HepG2 (cell line): ENCODE results near the gene PTPRM. TPM values are rescaled to one million over a fixed set of nuclear protein-coding genes. Genes with fewer than 3 reads are reported as not detected.

ENCODE experiments used
- FOXC1 ChIP-seq: sonication (generic); formaldehyde crosslinking; IDR thresholded peaks from 2 replicates; pipeline ENCODE4 v1.8.0; 2022; ENCODE audit warnings: mild to moderate bottlenecking, missing genetic modification reagents, borderline replicate concordance
- MIER2 ChIP-seq: IDR thresholded peaks from 2 replicates; pipeline ENCODE4 v1.6.1; 2016; ENCODE audit warnings: missing biosample characterization, missing genetic modification reagents
- PLRG1 ChIP-seq: fragments of 450-650 bp; conservative IDR thresholded peaks from 2 replicates; pipeline ENCODE4 v1.6.1; 2016
- ZNF572 ChIP-seq: sonication (generic); formaldehyde crosslinking; IDR thresholded peaks from 2 replicates; pipeline ENCODE4 v1.5.1; 2020; ENCODE audit warnings: mild to moderate bottlenecking, missing genetic modification reagents
- ZNF777 ChIP-seq: sonication (generic); formaldehyde crosslinking; IDR thresholded peaks from 2 replicates; pipeline ENCODE4 v1.4.0; 2020; ENCODE audit warnings: missing genetic modification reagents
- polyA plus RNA-seq, 8 experiments: library from polyadenylated mRNA; depleted of rRNA in 3 of 8; stranded (reverse) in 7 of 8; unstranded in 1 of 8; fragments of >200 nt; fragmentation: Illumina TruSeq in 4 of 8; extraction: Trizol in 4 of 8; gene quantifications; 2 replicates each; pipeline versions ENCODE4 v1.2.1 to v1.2.3, GENCODE V29; 2011 to 2016; ENCODE audit warnings: low read depth in 4 of 8, missing spikeins in 1 of 8, mixed read lengths in 1 of 8; ENCODE audit not compliant: insufficient read depth in 1 of 8
- total RNA-seq, 5 experiments: library from RNA; depleted of rRNA; stranded (reverse); fragments of >200 nt; fragmentation: Illumina TruSeq; extraction: Trizol; gene quantifications; 2 replicates each; pipeline ENCODE4 v1.2.3, GENCODE V29; 2016; ENCODE audit warnings: low read depth in 1 of 5
- TF ChIP-seq, protein P1 (sequence below), 2 experiments: sonication (generic) in 1 of 2; formaldehyde crosslinking in 1 of 2; IDR thresholded peaks; 2 replicates each; pipeline versions ENCODE4 v1.6.1 to v1.9.0; 2014 to 2022; ENCODE audit warnings: antibody characterized with exemption in 1 of 2, borderline replicate concordance in 1 of 2, inconsistent platforms in 1 of 2, low read depth in 1 of 2, missing genetic modification reagents in 1 of 2
- TF ChIP-seq, protein P2 (sequence below): sonication (generic); formaldehyde crosslinking; IDR thresholded peaks from 2 replicates; pipeline ENCODE4 v1.4.0; 2020; ENCODE audit warnings: missing genetic modification reagents

PTPRM gene
- total and polyA plus RNA-seq, 2 of the 13 experiments (the other 11 are each of a cell fraction or from before 2014, with no cell fraction given) = 12.6 to 108 TPM

DNA sequence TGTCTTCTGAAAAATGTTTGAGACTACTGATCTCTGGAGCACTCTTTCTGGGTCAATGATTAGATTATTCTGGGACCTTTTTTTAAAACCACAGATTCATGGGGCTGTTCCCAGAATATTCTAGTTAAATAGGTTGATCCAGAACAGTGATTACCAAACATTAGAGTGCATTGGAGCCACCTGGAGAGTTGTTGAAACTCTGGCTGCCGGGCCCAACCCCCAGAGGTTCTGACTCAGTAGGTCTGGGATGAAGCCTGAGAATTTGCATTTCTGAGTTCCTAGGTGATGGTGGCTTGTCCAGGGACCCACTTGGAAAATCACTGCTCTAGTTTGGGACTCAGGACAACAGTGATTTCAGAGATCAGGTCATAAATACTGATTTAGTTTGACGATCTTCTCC is 197.3 kb downstream of the PTPRM start (continued):
- TF ChIP-seq, protein P1, sequence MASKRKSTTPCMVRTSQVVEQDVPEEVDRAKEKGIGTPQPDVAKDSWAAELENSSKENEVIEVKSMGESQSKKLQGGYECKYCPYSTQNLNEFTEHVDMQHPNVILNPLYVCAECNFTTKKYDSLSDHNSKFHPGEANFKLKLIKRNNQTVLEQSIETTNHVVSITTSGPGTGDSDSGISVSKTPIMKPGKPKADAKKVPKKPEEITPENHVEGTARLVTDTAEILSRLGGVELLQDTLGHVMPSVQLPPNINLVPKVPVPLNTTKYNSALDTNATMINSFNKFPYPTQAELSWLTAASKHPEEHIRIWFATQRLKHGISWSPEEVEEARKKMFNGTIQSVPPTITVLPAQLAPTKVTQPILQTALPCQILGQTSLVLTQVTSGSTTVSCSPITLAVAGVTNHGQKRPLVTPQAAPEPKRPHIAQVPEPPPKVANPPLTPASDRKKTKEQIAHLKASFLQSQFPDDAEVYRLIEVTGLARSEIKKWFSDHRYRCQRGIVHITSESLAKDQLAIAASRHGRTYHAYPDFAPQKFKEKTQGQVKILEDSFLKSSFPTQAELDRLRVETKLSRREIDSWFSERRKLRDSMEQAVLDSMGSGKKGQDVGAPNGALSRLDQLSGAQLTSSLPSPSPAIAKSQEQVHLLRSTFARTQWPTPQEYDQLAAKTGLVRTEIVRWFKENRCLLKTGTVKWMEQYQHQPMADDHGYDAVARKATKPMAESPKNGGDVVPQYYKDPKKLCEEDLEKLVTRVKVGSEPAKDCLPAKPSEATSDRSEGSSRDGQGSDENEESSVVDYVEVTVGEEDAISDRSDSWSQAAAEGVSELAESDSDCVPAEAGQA (IDR thresholded peaks at IDR 0.05; ENCODE audit: low read depth) = no peak
- TF ChIP-seq, protein P1 (CRISPR knock-in tag; IDR thresholded peaks at IDR 0.05; ENCODE audit: borderline replicate concordance) = no peak
- TF ChIP-seq, protein P2, sequence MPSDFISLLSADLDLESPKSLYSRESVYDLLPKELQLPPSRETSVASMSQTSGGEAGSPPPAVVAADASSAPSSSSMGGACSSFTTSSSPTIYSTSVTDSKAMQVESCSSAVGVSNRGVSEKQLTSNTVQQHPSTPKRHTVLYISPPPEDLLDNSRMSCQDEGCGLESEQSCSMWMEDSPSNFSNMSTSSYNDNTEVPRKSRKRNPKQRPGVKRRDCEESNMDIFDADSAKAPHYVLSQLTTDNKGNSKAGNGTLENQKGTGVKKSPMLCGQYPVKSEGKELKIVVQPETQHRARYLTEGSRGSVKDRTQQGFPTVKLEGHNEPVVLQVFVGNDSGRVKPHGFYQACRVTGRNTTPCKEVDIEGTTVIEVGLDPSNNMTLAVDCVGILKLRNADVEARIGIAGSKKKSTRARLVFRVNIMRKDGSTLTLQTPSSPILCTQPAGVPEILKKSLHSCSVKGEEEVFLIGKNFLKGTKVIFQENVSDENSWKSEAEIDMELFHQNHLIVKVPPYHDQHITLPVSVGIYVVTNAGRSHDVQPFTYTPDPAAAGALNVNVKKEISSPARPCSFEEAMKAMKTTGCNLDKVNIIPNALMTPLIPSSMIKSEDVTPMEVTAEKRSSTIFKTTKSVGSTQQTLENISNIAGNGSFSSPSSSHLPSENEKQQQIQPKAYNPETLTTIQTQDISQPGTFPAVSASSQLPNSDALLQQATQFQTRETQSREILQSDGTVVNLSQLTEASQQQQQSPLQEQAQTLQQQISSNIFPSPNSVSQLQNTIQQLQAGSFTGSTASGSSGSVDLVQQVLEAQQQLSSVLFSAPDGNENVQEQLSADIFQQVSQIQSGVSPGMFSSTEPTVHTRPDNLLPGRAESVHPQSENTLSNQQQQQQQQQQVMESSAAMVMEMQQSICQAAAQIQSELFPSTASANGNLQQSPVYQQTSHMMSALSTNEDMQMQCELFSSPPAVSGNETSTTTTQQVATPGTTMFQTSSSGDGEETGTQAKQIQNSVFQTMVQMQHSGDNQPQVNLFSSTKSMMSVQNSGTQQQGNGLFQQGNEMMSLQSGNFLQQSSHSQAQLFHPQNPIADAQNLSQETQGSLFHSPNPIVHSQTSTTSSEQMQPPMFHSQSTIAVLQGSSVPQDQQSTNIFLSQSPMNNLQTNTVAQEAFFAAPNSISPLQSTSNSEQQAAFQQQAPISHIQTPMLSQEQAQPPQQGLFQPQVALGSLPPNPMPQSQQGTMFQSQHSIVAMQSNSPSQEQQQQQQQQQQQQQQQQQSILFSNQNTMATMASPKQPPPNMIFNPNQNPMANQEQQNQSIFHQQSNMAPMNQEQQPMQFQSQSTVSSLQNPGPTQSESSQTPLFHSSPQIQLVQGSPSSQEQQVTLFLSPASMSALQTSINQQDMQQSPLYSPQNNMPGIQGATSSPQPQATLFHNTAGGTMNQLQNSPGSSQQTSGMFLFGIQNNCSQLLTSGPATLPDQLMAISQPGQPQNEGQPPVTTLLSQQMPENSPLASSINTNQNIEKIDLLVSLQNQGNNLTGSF = no peak
- TF ChIP-seq FOXC1 (CRISPR knock-in tag) = no peak
- no peak for TF ChIP-seq ZNF572 (CRISPR knock-in tag)
- TF ChIP-seq PLRG1 = no peak
- no peak for TF ChIP-seq MIER2 (CRISPR knock-in tag)
- TF ChIP-seq ZNF777 (CRISPR knock-in tag) = no peak
